AG04450 (cell line): ENCODE data around the gene LMTK2. TPM values are rescaled to one million over a fixed set of nuclear protein-coding genes. Genes with fewer than 3 reads are reported as not detected.

Source experiments
- CTCF ChIA-PET: fragments of 300-600, 350-600 bp; formaldehyde crosslinking; extraction: SDS; loops from one replicate; lab custom pipeline; 2022; ENCODE audit warnings: antibody characterized with exemption, inconsistent platforms; lab: Charles Lee
- POLR2A ChIA-PET: fragments of 350-600 bp; formaldehyde crosslinking; extraction: SDS; loops from one replicate; lab custom pipeline; 2021; ENCODE audit warnings: antibody characterized with exemption, inconsistent platforms; lab: Yijun Ruan, JAX
- DNase-seq: peaks from one replicate; pipeline ENCODE4 v3.0.0-alpha.2; 2011; ENCODE audit warnings: low read depth, low spot score
- H3K27ac ChIP-seq: one replicate; pipeline ENCODE4 v1.5.1; 2012; ENCODE audit warnings: low read depth, low read length, control low read depth
- H3K27me3 ChIP-seq: one replicate; pipeline ENCODE4 v1.6.0; 2012; ENCODE audit warnings: low read length; ENCODE audit not compliant: control insufficient read depth, insufficient read depth
- H3K4me3 ChIP-seq: 2 replicates; pipeline ENCODE4 v1.5.1; 2011; ENCODE audit warnings: mild to moderate bottlenecking, low read depth, low read length, control low read depth
- H3K9me3 ChIP-seq: 2 replicates; pipeline ENCODE4 v1.5.1; 2012; ENCODE audit warnings: low read length; ENCODE audit not compliant: control insufficient read depth, insufficient read depth
- polyA plus RNA-seq: library from polyadenylated mRNA; depleted of rRNA; stranded (reverse); fragments of >200 nt; gene quantifications from 2 replicates; pipeline ENCODE4 v1.2.3, GENCODE V29; 2011
- TF ChIP-seq, protein P1 (sequence below): IDR thresholded peaks from 2 replicates; pipeline ENCODE4 v1.5.1; 2011; ENCODE audit warnings: low read depth, low read length, control low read depth, inconsistent platforms

LMTK2 gene
- polyA plus RNA-seq, 1 experiment: 3.7 TPM

DNA sequence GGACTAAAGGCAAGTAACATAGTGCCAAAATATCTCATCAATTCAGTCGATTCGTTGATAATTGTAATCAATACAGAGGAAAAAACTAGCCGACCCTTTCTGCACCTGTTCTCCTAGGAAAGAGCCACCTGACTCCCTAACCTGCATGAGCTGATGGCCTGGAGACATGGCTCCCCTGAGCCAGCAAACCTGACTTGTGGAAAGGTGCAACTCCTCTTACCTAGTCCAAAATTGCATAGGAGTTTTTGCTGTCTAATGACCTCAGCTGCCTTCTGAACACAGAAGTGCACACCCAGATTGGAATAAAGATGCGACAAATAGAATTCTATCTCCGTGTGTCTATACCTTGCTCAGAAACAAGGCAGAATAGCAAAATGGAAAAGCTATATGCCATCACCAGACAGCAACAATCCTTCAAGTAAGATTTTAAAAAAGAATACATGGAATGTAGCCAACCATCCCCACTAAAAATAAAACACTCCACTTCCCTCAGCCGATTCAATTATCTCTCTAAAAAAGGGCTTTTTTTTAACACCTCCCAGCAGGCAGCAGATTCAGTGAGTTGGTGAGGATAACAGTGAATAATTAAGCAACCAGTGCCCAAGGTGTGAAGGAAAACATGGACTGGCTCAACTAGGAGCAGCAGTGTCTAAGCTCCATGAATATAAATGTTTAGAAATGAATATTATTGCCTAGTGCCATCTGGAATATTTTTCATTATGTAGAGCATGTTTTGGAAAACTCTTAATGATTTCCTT, 26.6 kb upstream of the LMTK2 start:
- ChIA-PET POLR2A (no interaction called here), CTCF (interaction anchor here (2.0 kb wide), 1 partner anchor 89 kb away, joined by 6 read pairs; no protein-coding TSS in a partner anchor)
- H3K4me3 ChIP-seq: no peak overlapping the region
- TF ChIP-seq, protein P1, sequence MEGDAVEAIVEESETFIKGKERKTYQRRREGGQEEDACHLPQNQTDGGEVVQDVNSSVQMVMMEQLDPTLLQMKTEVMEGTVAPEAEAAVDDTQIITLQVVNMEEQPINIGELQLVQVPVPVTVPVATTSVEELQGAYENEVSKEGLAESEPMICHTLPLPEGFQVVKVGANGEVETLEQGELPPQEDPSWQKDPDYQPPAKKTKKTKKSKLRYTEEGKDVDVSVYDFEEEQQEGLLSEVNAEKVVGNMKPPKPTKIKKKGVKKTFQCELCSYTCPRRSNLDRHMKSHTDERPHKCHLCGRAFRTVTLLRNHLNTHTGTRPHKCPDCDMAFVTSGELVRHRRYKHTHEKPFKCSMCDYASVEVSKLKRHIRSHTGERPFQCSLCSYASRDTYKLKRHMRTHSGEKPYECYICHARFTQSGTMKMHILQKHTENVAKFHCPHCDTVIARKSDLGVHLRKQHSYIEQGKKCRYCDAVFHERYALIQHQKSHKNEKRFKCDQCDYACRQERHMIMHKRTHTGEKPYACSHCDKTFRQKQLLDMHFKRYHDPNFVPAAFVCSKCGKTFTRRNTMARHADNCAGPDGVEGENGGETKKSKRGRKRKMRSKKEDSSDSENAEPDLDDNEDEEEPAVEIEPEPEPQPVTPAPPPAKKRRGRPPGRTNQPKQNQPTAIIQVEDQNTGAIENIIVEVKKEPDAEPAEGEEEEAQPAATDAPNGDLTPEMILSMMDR: no peak
- H3K9me3 ChIP-seq: no peaks in the 10 kb centered on the region
- H3K27me3 ChIP-seq: no peaks in the 10 kb centered on the region
- no peak overlapping the region for H3K27ac ChIP-seq
- DNase-seq: no peak

DNA sequence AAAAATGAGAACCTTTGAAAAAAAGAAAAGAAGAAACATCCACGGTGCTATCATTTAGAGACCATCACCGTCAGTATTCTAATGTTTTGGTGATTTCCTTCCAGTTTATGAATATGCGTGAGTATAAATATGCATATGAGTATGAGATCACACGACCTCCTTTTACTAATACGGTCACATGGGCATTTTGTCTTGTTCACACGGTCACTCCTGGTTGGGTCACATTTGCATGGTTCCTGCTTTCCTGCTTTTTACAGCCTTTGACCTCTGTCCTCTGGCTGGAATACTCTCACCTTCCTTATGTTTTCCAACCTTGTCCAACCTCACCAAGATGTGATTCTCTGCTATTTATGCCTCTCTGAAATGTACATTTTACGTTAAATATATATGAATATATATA, 25.3 kb upstream of the LMTK2 start:
- no peaks in the 10 kb centered on the region for H3K27me3 ChIP-seq
- no peak for DNase-seq
- no peaks in the 10 kb centered on the region for H3K9me3 ChIP-seq
- TF ChIP-seq, protein P1: no peak
- no peak overlapping the region for H3K27ac ChIP-seq
- no peak overlapping the region for H3K4me3 ChIP-seq
- ChIA-PET POLR2A (no interaction called here), CTCF (no interaction called here)

DNA sequence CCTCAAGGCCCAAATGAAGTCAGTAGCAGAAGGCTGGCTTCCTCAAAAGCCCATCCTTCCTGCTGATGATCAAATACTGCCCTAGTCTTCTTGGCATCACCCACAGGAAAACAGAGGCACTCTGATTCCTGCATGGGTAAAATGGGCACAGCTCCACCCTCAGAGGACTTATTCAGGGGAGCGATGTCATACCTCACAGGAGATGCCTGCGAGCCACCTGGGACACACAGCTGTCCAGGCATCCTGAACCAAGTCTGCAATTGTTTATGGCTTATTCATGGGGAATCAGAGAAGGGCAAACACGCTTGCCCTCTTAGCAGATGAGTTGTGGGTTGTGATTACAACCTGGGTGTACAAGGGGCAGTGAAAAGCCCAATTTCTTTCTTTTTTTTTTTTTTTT, 22.0 kb upstream of the LMTK2 start:
- DNase-seq: no peak
- Histone ChIP-seq H3K27ac (no peak overlapping the region), H3K27me3 (no peaks in the 10 kb centered on the region), H3K9me3 (no peaks in the 10 kb centered on the region), H3K4me3 (no peak overlapping the region)
- TF ChIP-seq, protein P1: no peak
- ChIA-PET CTCF (interaction anchor here (0.7 kb wide), 1 partner anchor 925 kb away, joined by 3 read pairs; no protein-coding TSS in a partner anchor), POLR2A (no interaction called here)

DNA sequence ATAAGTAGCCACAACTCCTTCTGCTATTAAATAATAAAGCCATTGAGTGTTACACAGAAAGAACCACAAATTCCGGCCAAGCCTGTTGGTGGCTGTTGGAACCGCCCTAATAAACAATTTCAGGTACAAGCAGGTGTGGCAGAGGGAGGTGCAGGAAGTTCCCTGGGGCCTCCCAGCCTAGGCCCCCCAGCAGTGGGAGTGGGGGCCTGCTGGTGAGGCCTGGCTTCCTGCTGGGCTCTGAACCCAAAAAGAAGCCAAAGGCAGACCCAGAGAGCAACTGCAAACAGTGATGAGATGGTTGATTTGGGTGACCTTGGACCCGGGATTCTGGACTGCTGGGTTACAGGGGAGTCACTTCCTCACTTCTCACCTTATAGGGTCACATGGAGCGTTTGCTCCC, 21.0 kb upstream of the LMTK2 start:
- Histone ChIP-seq H3K9me3 (no peaks in the 10 kb centered on the region), H3K27me3 (no peaks in the 10 kb centered on the region), H3K4me3 (no peak overlapping the region), H3K27ac (no peak overlapping the region)
- POLR2A ChIA-PET: no interaction called here
- TF ChIP-seq, protein P1: no peak
- DNase-seq: no peak
- CTCF ChIA-PET: interaction anchor here (1.5 kb wide), 1 partner anchor 83 kb away, joined by 6 read pairs; no protein-coding TSS in a partner anchor

DNA sequence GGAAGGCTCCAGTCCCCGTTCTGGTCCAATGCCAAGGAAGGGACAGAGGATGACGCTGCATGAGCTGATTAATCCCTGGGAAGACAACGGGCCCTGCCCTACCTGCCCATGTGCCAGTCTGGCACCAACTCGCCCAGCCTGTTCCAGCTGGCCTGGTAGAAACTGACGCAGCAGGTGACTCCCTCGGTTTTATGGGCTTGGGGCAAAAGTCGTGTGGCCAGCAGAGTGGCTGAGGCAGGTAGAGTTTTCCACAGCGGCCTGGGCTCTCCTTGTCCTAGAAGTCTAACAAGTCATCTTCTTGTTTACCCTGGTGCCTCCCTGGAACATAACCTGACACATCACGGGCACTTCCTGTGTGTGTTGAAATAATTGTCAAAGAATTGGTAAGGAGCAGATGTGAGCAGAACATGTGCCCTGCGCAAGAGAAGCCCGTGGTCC, 20.4 kb upstream of the LMTK2 start:
- TF ChIP-seq, protein P1: no peak
- H3K4me3 ChIP-seq: no peak overlapping the region
- no peaks in the 10 kb centered on the region for H3K9me3 ChIP-seq
- no peak for DNase-seq
- ChIA-PET CTCF (interaction anchor here (1.0 to 2.5 kb wide), 3 partner anchors 11 to 82 kb away, joined by 3 to 8 read pairs (median 6); no protein-coding TSS in a partner anchor), POLR2A (interaction anchor here (0.7 kb wide), 1 partner anchor 214 kb away, joined by 5 read pairs; the partner anchor contains the start of gene ASNS)
- H3K27ac ChIP-seq: no peak overlapping the region
- no peaks in the 10 kb centered on the region for H3K27me3 ChIP-seq
